ENCODE results near the gene C7.

GRCh38 chr5:40937075-40937474 is 27.8 kb downstream of the C7 start:
- TF ChIP-seq, protein P1, sequence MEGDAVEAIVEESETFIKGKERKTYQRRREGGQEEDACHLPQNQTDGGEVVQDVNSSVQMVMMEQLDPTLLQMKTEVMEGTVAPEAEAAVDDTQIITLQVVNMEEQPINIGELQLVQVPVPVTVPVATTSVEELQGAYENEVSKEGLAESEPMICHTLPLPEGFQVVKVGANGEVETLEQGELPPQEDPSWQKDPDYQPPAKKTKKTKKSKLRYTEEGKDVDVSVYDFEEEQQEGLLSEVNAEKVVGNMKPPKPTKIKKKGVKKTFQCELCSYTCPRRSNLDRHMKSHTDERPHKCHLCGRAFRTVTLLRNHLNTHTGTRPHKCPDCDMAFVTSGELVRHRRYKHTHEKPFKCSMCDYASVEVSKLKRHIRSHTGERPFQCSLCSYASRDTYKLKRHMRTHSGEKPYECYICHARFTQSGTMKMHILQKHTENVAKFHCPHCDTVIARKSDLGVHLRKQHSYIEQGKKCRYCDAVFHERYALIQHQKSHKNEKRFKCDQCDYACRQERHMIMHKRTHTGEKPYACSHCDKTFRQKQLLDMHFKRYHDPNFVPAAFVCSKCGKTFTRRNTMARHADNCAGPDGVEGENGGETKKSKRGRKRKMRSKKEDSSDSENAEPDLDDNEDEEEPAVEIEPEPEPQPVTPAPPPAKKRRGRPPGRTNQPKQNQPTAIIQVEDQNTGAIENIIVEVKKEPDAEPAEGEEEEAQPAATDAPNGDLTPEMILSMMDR (IDR thresholded peaks at IDR 0.05; ENCODE audit: control extremely low read depth in 1 of 3, insufficient read depth in 1 of 3, low read depth in 1 of 3, low read length in 3 of 3): no peak
- no peak for TF ChIP-seq MAX (IDR thresholded peaks at IDR 0.05)
- no peak for TF ChIP-seq GABPA (IDR thresholded peaks at IDR 0.05; ENCODE audit: borderline replicate concordance, insufficient read depth, low read length)
